Gastrocnemius medialis (tissue), 4 donors: ENCODE measurements around the gene TET2.

Experiments used
- POLR2A ChIP-seq, 2 donors: fragments of 450-650 bp; IDR thresholded peaks; one replicate each; pipeline ENCODE4 v1.6.1; 2017; ENCODE audit warnings: antibody characterized with exemption in 2 of 2, mild to moderate bottlenecking in 2 of 2, moderate library complexity in 2 of 2
- TF ChIP-seq, protein P1 (sequence below), 5 experiments: fragments of 450-650 bp in 3 of 5; fragments of 200-600 bp in 2 of 5; sonication (generic) in 2 of 5; IDR thresholded peaks in 4 of 5; conservative IDR thresholded peaks in 1 of 5; 1 replicate in 4 of 5; 2 replicates in 1 of 5; pipeline ENCODE4 v1.5.1; 2016 to 2019; ENCODE audit warnings: antibody characterized with exemption in 5 of 5, mild to moderate bottlenecking in 3 of 5, moderate library complexity in 3 of 5

DNA sequence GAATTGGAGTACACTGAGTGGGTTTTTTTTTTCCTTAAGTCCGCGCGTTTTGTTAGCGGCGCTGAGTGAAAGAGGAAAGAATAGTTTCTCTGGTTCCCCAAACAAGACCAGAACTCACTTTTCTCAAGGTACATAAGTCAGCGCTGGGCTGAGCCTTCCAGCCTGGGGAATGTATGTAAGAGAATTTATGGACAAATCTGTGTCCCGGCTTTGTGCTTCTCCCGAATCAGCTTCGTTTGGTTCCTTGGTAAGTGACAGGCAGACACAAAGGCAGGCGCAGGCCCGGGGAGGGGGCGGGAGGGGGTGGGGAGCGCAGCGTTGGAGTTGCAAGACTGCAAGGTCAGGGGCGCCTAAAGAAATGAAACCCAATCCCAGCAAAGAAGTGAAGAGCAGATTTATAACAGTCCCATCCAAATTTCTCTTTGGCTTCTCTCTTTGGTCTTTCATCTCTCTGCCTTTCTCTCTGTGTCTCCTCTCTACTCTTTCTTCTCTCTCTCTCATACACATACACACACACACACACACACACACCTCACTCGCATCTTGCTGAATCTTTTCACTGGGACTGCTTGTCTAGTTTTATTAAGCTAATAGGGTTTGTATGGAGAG is 981 bp downstream of the TET2 start:
- no peak for TF ChIP-seq POLR2A (IDR thresholded peaks at IDR 0.05)
- TF ChIP-seq, protein P1, sequence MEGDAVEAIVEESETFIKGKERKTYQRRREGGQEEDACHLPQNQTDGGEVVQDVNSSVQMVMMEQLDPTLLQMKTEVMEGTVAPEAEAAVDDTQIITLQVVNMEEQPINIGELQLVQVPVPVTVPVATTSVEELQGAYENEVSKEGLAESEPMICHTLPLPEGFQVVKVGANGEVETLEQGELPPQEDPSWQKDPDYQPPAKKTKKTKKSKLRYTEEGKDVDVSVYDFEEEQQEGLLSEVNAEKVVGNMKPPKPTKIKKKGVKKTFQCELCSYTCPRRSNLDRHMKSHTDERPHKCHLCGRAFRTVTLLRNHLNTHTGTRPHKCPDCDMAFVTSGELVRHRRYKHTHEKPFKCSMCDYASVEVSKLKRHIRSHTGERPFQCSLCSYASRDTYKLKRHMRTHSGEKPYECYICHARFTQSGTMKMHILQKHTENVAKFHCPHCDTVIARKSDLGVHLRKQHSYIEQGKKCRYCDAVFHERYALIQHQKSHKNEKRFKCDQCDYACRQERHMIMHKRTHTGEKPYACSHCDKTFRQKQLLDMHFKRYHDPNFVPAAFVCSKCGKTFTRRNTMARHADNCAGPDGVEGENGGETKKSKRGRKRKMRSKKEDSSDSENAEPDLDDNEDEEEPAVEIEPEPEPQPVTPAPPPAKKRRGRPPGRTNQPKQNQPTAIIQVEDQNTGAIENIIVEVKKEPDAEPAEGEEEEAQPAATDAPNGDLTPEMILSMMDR (IDR thresholded peaks at IDR 0.05 in 4 of 5, conservative IDR thresholded peaks at IDR 0.05 in 1 of 5) = no peak
